Hepatocyte (in vitro differentiated cells): ENCODE data around the gene CCL28. TPM values are rescaled to one million over a fixed set of nuclear protein-coding genes. Genes with fewer than 3 reads are reported as not detected.

ENCODE experiments used
- DNase-seq: peaks from one replicate; pipeline ENCODE4 v3.0.0-alpha.2; 2016; ENCODE audit warnings: low spot score
- H2AFZ ChIP-seq: fragments of 200-600 bp; sonication (generic); 2 replicates; pipeline ENCODE4 v1.6.0; 2016; ENCODE audit warnings: antibody characterized with exemption, mild to moderate bottlenecking
- H3K27ac ChIP-seq: fragments of 200-600 bp; sonication (generic); 2 replicates; pipeline ENCODE4 v1.5.1; 2016; ENCODE audit warnings: mild to moderate bottlenecking
- H3K27me3 ChIP-seq: fragments of 200-600 bp; sonication (generic); 2 replicates; pipeline ENCODE4 v1.6.1; 2016
- H3K36me3 ChIP-seq: fragments of 200-600 bp; sonication (generic); replicated peaks from 2 replicates; pipeline ENCODE4 v1.5.1; 2016; ENCODE audit warnings: low read depth; ENCODE audit not compliant: insufficient read depth
- H3K4me1 ChIP-seq: fragments of 200-600 bp; sonication (generic); 2 replicates; pipeline ENCODE4 v1.5.1; 2016; ENCODE audit warnings: mild to moderate bottlenecking, moderate library complexity; ENCODE audit not compliant: insufficient read depth
- H3K4me2 ChIP-seq: fragments of 200-600 bp; sonication (generic); 2 replicates; pipeline ENCODE4 v1.6.0; 2016
- H3K4me3 ChIP-seq: fragments of 200-600 bp; sonication (generic); 2 replicates; pipeline ENCODE4 v1.5.1; 2016; ENCODE audit warnings: mild to moderate bottlenecking
- H3K79me2 ChIP-seq: fragments of 200-600 bp; sonication (generic); 2 replicates; pipeline ENCODE4 v1.6.0; 2017; ENCODE audit warnings: mild to moderate bottlenecking
- H3K9me2 ChIP-seq: fragments of 200-600 bp; sonication (generic); replicated peaks from 2 replicates; pipeline ENCODE4 v1.6.0; 2017; ENCODE audit warnings: mild to moderate bottlenecking; ENCODE audit not compliant: insufficient read depth
- H3K9me3 ChIP-seq: fragments of 200-600 bp; sonication (generic); 2 replicates; pipeline ENCODE4 v1.5.1; 2016; ENCODE audit warnings: low read depth, mild to moderate bottlenecking
- H4K20me1 ChIP-seq: fragments of 200-600 bp; sonication (generic); 2 replicates; pipeline ENCODE4 v1.6.0; 2016; ENCODE audit warnings: mild to moderate bottlenecking; ENCODE audit not compliant: insufficient read depth, poor library complexity, severe bottlenecking
- CTCF ChIP-seq: fragments of 200-600 bp; sonication (generic); IDR thresholded peaks from 2 replicates; pipeline ENCODE4 v1.5.1; 2016; ENCODE audit warnings: antibody characterized with exemption, mild to moderate bottlenecking; ENCODE audit not compliant: poor library complexity
- EZH2 ChIP-seq: fragments of 200-600 bp; sonication (generic); IDR thresholded peaks from 2 replicates; pipeline ENCODE4 v1.6.1; 2016; ENCODE audit warnings: antibody characterized with exemption, mild to moderate bottlenecking, borderline replicate concordance
- EZH2phosphoT487 ChIP-seq: fragments of 200-600 bp; sonication (generic); IDR thresholded peaks from one replicate; pipeline ENCODE4 v1.6.1; 2018; ENCODE audit warnings: antibody characterized with exemption, mild to moderate bottlenecking, low read depth, moderate library complexity; ENCODE audit not compliant: unreplicated experiment, severe bottlenecking
- WGBS: methylation state at CpG from one replicate; pipeline ENCODE4 v1.1.6; 2016; ENCODE audit warnings: low lambda C conversion rate; ENCODE audit errors: missing lambda C conversion rate; 5-methylcytosine and 5-hydroxymethylcytosine counted together
- polyA plus RNA-seq: library from polyadenylated mRNA; unstranded; fragments of >200 nt; fragmentation: Nextera tagmentation; extraction: Ambion mirVana; gene quantifications from 2 replicates; pipeline ENCODE4 v1.2.1, GENCODE V29; 2016
- total RNA-seq: library from RNA; depleted of rRNA; stranded (reverse); fragments of >200 nt; gene quantifications from 2 replicates; pipeline ENCODE4 v1.2.3, GENCODE V29; 2014

CCL28 gene
- total and polyA plus RNA-seq, 2 experiments from 2014 or later = 0.80 to 1.1 TPM

- H3K36me3 ChIP-seq = no peaks in the 10 kb centered on the region
- no peaks in the 10 kb centered on the region for H4K20me1 ChIP-seq
- DNase-seq = no peak
- WGBS = 48% methylated on average over 3 of the region's 3 CpGs
- no peaks in the 10 kb centered on the region for H3K4me1 ChIP-seq
- no peaks in the 10 kb centered on the region for H3K9me2 ChIP-seq
- H3K4me2 ChIP-seq = no peak overlapping the region
- no peaks in the 10 kb centered on the region for H3K27me3 ChIP-seq
- H3K4me3 ChIP-seq = no peak overlapping the region
- H3K79me2 ChIP-seq = no peaks in the 10 kb centered on the region
- TF ChIP-seq EZH2phosphoT487 (no peak), CTCF (no peak), EZH2 (no peak)
- H3K9me3 ChIP-seq = no peaks in the 10 kb centered on the region
- H3K27ac ChIP-seq = no peak overlapping the region
- H2AFZ ChIP-seq = no peak overlapping the region
Measured at GRCh38 chr5:43358301-43358700, 53.9 kb downstream of the CCL28 start.

GRCh38 chr5:43357878-43358281 is 54.3 kb downstream of the CCL28 start:
- WGBS = 68% methylated on average over 3 of the region's 3 CpGs
- TF ChIP-seq EZH2 = no peak
- no peak for TF ChIP-seq CTCF

GRCh38 chr5:43357067-43357466 is 55.1 kb downstream of the CCL28 start:
- H3K4me2 ChIP-seq = no peak overlapping the region
- H3K36me3 ChIP-seq = no peaks in the 10 kb centered on the region
- H2AFZ ChIP-seq = no peak overlapping the region
- no peak for TF ChIP-seq CTCF
- no peak for TF ChIP-seq EZH2phosphoT487
- TF ChIP-seq EZH2 = no peak
- peak; percentile 17 for DNase-seq
- peak overlapping the region; percentile 38 for H3K27ac ChIP-seq
- no peaks in the 10 kb centered on the region for H3K9me2 ChIP-seq
- H3K79me2 ChIP-seq = no peaks in the 10 kb centered on the region
- H3K9me3 ChIP-seq = no peaks in the 10 kb centered on the region
- H3K4me1 ChIP-seq = no peaks in the 10 kb centered on the region
- 88% methylated on average over 2 of the region's 2 CpGs for WGBS
- no peaks in the 10 kb centered on the region for H4K20me1 ChIP-seq
- H3K4me3 ChIP-seq = no peak overlapping the region
- H3K27me3 ChIP-seq = no peaks in the 10 kb centered on the region

More at GRCh38 chr5:43357878-43358281, 54.3 kb downstream of the CCL28 start:
- Histone ChIP-seq H2AFZ (no peak overlapping the region), H3K27me3 (no peaks in the 10 kb centered on the region), H4K20me1 (no peaks in the 10 kb centered on the region), H3K36me3 (no peaks in the 10 kb centered on the region), H3K9me2 (no peaks in the 10 kb centered on the region), H3K4me1 (no peaks in the 10 kb centered on the region), H3K4me3 (no peak overlapping the region), H3K27ac (no peak overlapping the region), H3K9me3 (no peaks in the 10 kb centered on the region), H3K4me2 (no peak overlapping the region), H3K79me2 (no peaks in the 10 kb centered on the region)
- no peak for DNase-seq

GRCh38 chr5:43354774-43355173 is 57.4 kb downstream of the CCL28 start:
- Histone ChIP-seq H3K36me3 (no peaks in the 10 kb centered on the region), H3K79me2 (no peaks in the 10 kb centered on the region), H3K4me2 (no peak overlapping the region), H3K9me2 (no peaks in the 10 kb centered on the region), H3K27me3 (no peaks in the 10 kb centered on the region), H2AFZ (no peak overlapping the region), H3K27ac (no peak overlapping the region), H3K9me3 (no peaks in the 10 kb centered on the region), H4K20me1 (no peaks in the 10 kb centered on the region), H3K4me3 (no peak overlapping the region), H3K4me1 (no peaks in the 10 kb centered on the region)
- no peak for DNase-seq
- WGBS = 90% methylated on average over 3 of the region's 3 CpGs
- no peak for TF ChIP-seq EZH2phosphoT487
